HG03066 (cell line): ENCODE results near the gene HPCAL1.

ENCODE experiments used
- ATAC-seq: cut with Tn5 transposase; IDR thresholded peaks from one replicate; pipeline ENCODE4 v1.9.1; 2021; ENCODE audit warnings: low read depth; ENCODE audit not compliant: unreplicated experiment

Gene HPCAL1

DNA sequence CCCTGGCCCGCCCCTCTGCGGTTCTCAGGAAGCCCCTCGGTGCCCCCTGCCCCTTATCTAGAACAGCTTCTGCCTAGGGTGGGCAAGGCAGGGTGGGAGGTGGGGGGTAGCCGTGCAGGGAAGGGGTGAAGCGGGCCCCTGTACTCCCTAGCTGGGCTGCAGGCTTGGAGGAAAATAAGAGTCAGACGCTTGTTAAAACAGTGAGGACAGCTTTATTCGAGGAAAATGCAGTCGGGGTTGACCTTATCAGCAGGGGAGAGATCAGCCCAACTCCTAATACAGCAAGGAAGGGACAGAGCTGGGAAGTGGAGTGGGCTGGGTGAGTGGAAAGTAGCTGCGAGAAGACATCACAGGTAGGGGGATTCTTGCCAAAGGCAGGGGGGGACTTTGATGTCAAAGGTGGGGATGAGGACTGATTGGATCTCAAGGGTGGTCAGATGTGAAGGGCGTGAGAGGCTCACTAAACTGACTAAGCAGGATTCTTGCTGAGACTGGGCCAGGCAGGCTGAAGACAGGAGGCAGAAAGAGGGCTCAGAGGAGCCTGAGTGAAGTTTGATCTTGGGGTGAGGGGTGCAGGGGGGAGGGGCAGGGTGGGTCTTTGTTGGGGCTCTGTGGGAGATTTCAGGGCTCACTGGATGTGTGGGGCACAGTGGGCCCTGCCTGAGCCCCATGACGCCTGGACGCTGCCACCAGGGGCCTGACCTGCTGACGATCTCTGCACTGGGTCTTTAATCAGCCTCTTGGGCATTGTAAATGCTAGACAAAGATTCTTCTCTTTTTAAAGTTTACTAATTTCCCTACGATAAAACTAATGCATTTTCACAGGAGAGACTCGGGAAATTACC is 29.9 kb downstream of the HPCAL1 start:
- ATAC-seq, result no peak

DNA sequence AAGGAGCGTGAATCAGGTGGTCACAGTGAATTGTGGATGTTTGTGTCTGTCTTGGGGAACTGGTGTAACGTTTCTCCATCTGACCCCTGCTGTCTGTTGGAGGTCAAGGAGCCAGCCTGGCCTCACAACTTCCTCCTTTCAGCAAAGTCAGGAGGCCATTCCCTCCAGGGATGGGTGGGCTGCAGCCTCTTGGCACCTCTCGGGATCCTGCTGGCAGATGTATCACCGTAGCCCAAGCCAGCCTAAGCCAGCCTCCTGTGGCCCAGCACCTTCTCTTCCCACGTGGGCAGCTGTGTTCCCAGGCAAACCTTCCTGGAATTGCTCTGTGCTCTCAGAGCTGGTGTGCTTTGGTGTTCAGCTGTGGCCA is 30.5 kb downstream of the HPCAL1 start:
- ATAC-seq, result no peak

GRCh38 chr2:10333966-10334365 is 31.3 kb downstream of the HPCAL1 start:
- no peak for ATAC-seq

DNA sequence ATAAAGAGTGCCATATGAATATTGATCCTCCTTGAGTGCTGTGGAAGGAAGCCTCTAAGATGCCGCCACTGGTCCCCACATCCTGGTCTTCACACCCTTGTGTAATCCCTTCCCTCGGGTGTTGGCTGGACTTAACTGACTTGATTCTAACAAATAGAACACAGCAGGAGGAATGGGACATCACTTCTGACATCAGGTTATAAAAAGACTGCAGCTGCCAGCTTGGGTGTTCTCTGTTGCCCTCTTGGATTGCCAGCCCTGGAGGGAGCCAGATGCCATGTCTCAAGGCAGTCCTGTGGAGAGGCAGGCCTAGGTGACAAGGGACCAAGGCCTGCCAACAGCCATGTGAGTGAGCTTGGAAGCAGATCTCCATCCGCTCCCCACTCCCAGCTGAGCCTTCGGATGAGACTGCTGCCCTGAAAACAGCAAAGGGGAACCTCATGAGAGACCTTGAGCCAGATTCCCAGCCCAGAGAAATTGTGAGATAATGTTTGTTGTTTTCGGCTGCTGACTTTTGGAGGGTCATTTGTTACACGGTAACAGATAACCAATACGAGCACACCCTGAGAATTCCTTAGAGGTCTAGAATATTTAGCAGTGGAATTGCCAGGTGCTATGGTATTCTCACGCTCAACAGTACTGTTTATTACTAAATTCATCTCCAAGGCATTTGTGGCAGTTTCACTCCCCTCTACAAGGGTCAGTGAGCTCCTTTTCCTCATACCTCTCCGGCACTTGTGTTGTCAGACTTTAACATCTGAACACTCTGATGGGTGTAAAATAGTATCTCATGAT is 32.5 kb downstream of the HPCAL1 start:
- ATAC-seq, result no peak

- ATAC-seq, result no peak
Observed at GRCh38 chr2:10336283-10336682, 33.6 kb downstream of the HPCAL1 start.

- no peak for ATAC-seq
Observed at GRCh38 chr2:10337449-10338269, 35.0 kb downstream of the HPCAL1 start.

DNA sequence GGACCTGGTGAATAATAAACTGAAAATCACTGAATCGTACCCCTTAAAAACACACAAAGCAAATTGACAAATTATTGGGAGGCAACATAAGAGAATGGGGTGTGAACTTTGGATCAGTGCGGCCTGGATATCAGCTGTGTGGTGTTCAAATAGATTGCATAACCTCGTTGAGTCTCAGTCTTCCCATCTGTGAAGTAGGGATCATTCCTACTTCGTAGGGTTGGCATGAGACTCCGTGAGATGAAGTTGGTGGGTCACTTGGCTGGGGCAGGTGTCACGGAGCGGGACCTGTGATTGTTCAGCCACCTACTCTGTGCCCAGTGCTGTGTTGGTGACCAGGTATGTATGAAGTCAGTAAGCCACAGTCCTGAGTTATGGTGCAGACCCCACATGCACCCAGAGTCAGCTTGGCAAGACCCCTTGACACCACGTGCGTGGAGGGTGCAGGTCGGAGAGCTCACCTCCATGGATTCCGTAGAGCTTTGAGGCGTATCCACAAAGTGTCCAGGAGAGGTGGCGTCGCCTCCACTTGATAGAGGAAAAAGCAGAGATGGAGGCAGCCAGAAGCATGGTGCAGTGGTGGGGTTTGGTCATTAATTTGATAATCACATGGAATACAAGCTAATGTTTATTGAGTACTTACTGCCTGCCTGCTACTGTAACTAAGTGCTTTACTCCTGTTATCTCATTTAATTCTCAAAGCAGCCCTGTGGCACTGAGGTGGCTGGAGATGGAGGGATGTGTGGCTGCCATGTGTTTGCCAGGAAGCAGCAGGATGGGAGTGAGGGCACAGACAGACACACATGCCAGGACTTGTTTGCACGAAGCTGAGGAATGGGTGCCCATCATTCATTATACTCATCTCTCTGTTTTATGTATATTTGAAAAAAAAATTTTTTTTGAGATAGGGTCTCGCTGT is 35.8 kb downstream of the HPCAL1 start:
- no peak for ATAC-seq

GRCh38 chr2:10339647-10340592 is 37.2 kb downstream of the HPCAL1 start:
- no peak for ATAC-seq

DNA sequence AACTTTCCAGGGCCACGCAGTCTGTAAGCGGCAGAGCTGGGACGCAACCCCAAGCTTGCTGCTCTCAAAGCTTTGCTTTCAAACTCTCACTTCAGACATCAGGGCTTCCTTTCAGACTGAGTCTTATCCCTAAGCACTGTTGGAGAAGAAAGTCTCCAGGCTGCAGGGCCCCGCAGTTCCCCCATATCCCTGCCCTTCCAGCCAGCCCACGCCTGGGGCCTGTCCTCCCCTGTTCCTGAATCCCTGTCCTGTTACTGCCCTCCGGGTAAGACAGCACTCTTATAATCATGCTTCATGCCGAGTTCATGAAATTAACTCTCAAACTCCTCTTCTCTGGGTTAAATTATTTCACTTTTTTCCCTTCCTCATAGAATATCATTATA is 37.9 kb downstream of the HPCAL1 start:
- no peak for ATAC-seq

- no peak for ATAC-seq
Observed at GRCh38 chr2:10341193-10341592, 38.5 kb downstream of the HPCAL1 start.

DNA sequence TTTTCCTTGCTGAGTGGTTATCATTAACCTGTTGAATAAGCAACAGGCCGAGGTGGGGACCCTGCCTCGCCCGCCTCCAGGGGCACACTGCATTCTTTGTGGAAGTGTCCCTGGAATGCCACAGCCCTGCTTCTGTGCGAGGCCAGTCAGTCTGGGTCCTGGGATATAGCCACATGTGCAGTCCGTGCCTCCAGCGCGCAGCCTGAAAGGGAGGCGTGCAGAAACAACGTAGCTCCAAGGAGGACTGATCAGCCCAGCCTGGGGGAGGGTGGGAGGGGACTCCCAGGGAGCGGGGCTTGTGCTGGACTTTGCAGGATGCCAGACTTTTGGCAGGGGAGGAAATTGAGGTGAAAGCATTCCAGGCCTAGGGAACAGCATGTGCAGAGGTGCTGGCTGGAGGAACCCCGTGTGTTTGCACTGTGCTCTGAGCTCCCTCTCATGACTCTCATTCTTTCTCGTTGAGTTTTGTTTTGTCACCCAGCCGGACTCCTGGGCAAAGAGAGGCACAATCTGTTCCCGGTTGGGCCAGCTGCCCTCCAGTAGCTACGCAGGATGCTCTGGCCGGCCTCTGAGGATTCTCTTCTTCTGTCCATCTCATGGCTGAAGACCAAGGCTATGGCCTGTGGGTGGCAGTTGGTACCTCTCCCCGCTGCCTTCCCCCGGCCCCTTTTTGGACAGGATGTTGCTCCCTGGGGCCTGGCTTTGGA is 39.7 kb downstream of the HPCAL1 start:
- ATAC-seq, result no peak

GRCh38 chr2:10343191-10343590 is 40.5 kb downstream of the HPCAL1 start:
- ATAC-seq, result no peak

DNA sequence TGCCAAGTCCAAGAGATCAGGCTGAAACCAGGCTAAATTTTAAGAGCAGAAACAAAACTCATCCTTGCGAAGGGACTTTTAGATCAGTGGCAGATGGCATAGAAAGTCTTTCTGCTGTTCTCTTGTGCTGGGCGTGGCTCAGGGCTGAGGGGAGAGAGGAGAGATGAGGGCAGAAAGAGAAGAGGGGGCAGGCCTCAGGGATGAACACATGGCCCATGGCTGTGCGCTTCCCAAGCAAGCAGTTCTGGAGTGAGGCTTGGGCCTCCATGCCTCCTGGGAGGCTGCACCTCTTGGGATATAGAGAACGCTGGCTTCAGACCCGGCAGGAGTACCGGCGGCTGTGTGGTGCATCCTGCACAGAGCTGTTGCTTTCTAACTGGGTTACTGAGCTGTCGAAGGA is 41.0 kb downstream of the HPCAL1 start:
- ATAC-seq, result no peak

DNA sequence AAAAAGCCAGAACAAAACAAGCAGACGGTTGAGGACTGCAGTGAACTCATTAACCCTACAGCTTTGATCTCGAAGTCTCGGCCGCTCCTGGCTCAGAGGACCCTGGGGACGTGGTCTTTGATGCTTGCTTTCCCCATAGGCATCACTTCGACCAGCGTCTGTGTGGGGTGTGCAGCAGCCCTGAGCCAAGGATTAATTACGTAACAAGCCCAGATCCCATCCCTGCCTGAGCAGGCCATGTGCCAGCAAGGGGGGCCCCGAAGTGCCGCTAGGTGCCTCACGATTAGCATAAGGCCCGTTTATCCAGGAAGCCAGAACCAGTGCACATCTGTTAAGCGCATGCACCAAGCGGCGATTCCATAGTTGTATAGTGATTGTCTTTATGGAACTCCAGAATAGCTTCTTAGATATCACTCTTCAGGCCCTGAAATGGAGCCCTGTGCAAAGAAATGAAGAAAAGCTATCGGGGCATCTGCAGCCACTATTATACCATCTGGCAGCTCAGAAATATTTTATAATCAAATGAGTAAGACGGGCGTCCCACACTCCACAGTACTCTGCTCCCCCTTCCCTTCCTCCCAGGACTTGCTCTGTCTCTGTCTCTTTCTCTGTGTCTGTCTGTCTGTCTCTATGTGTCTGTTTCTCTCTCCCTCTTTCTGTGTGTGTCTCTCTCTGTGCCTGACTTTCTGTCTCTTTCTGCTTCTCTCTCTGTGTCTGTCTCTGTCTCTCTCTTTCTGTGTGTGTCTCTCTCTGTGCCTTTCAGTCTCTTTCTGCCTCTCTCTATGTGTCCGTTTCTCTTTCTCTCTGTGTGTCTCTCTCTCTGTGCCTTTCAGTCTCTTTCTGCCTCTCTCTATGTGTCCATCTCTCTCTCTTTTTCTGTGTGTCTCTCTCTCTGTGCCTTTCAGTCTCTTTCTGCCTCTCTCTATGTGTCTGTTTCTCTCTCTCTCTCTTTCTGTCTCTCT is 41.7 kb downstream of the HPCAL1 start:
- ATAC-seq, result no peak

- no peak for ATAC-seq
Observed at GRCh38 chr2:10345126-10345525, 42.4 kb downstream of the HPCAL1 start.

- no peak for ATAC-seq
Observed at GRCh38 chr2:10345813-10346212, 43.1 kb downstream of the HPCAL1 start.

- ATAC-seq, result no peak
Observed at GRCh38 chr2:10346929-10347561, 44.3 kb downstream of the HPCAL1 start.
